Stimulated activated CD4-positive, alpha-beta T cell treated with anti-CD3 and anti-CD28 coated beads, Interleukin-4, amount 100 ng/mL, for 1 hour (primary cell): ENCODE results near the gene SEC24D.

Experiments
- DNase-seq: peaks from one replicate; pipeline ENCODE4 v3.0.0-alpha.2; 2020

SEC24D gene

GRCh38 chr4:118749347-118749988 is 86.5 kb downstream of the SEC24D start:
- no peak for DNase-seq

GRCh38 chr4:118746251-118746919 is 89.5 kb downstream of the SEC24D start:
- no peak for DNase-seq

- DNase-seq = no peak
Measured at GRCh38 chr4:118745357-118745756, 90.6 kb downstream of the SEC24D start.

GRCh38 chr4:118743867-118744266 is 92.1 kb downstream of the SEC24D start:
- no peak for DNase-seq

GRCh38 chr4:118742050-118742449 is 93.9 kb downstream of the SEC24D start:
- DNase-seq = no peak

GRCh38 chr4:118741301-118741855 is 94.5 kb downstream of the SEC24D start:
- no peak for DNase-seq

GRCh38 chr4:118740869-118741268 is 95.1 kb downstream of the SEC24D start:
- DNase-seq = no peak

- no peak for DNase-seq
Measured at GRCh38 chr4:118739022-118739713, 96.8 kb downstream of the SEC24D start.

- DNase-seq = no peak
Measured at GRCh38 chr4:118738090-118738489, 97.8 kb downstream of the SEC24D start.

GRCh38 chr4:118736900-118737299 is 99.0 kb downstream of the SEC24D start:
- DNase-seq = no peak

GRCh38 chr4:118734491-118735205 is 101.3 kb downstream of the SEC24D start:
- DNase-seq = no peak

- no peak for DNase-seq
Measured at GRCh38 chr4:118732591-118733330, 103.2 kb downstream of the SEC24D start.

- DNase-seq = no peak
Measured at GRCh38 chr4:118730683-118731082, 105.2 kb downstream of the SEC24D start.

- no peak for DNase-seq
Measured at GRCh38 chr4:118729287-118730286, 106.3 kb downstream of the SEC24D start.

GRCh38 chr4:118727360-118727759 is 108.6 kb downstream of the SEC24D start:
- no peak for DNase-seq

- DNase-seq = no peak
Measured at GRCh38 chr4:118723369-118723768, 112.6 kb downstream of the SEC24D start.

- no peak for DNase-seq
Measured at GRCh38 chr4:118721752-118722151, 114.2 kb downstream of the SEC24D start.

- DNase-seq = no peak
Measured at GRCh38 chr4:118718511-118719170, 117.3 kb downstream of the SEC24D start.

- no peak for DNase-seq
Measured at GRCh38 chr4:118716304-118716703, 119.6 kb downstream of the SEC24D start.

GRCh38 chr4:118714682-118715081 is 121.2 kb downstream of the SEC24D start:
- DNase-seq = no peak

- no peak for DNase-seq
Measured at GRCh38 chr4:118712872-118713271, 123.1 kb downstream of the SEC24D start.
